Stimulated activated CD4-positive, alpha-beta T cell treated with anti-CD3 and anti-CD28 coated beads, Interleukin-1b, Interleukin-23, amount 100 ng/mL, for 1 hour (primary cell): ENCODE measurements around the gene MCEMP1.

Experiments
- DNase-seq, 2 donors: peaks; one replicate each; pipeline ENCODE4 v3.0.0-alpha.2; 2020; ENCODE audit warnings: low read depth in 2 of 2

MCEMP1 gene

DNA sequence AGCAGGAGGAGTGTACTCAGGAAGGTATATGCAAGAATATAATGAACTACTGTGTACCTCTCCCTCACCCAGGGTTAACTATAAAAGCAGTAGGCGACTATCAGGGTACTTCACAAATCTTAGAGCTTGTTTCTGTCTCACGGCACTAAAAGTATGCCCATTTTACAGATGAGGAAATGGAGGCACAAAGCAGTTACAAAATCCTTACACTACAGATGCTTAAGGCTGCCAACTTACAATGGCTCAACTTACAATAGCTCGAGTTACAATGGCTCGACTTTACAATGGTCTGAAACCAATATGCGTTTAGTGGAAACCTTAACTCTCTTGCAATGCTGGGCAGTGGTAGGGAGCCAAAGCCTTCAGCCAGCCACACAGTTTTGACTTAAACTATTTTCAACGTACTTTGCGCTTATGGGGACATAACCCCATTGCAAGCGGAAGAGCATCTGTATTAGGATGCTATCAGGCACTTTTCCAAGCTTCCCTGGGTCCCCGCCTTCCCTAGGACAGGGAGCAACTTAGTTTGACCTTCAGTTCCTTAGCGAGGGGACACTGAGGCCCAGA lies 20.9 kb downstream of the MCEMP1 start:
- no peak for DNase-seq

DNA sequence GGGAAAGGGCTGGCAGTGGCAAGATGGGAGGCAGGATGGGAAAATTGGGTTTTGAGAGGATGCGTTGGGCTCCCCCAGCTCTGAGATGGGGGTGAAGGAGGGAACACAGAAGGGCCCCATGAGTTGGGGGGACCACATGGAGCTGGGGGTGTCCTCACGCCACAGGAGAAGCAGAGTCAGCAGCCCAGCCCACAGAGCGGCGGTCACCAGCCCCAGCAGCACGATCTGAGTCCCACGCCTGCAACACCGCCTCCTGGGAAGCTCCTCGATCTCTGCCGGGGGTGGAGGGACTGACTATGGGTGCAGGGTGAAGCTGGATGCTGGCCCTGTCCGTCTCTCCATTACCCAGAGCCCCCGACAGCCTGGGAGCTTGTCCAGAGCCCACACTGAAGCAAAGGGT lies 21.7 kb downstream of the MCEMP1 start:
- DNase-seq = no peak

DNA sequence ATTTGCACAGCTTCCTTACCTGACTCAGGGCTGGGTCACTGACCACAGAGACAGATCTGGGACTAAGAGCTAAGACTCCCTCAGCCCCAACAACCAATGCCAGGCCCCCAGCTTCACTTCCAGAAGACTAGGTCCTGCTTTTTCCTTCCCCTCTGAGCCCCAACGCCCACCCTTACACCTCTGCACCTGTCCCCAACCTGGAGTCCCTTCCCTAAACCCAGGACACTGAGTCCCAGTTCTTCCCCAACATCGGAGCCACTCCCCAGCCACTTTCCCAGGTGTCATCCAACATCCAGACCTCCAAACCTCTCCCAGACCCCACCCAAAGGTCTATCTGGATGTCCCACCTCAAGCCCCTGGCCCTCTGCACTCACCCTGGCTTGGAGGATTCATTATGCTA lies 22.1 kb downstream of the MCEMP1 start:
- DNase-seq = no peak

DNA sequence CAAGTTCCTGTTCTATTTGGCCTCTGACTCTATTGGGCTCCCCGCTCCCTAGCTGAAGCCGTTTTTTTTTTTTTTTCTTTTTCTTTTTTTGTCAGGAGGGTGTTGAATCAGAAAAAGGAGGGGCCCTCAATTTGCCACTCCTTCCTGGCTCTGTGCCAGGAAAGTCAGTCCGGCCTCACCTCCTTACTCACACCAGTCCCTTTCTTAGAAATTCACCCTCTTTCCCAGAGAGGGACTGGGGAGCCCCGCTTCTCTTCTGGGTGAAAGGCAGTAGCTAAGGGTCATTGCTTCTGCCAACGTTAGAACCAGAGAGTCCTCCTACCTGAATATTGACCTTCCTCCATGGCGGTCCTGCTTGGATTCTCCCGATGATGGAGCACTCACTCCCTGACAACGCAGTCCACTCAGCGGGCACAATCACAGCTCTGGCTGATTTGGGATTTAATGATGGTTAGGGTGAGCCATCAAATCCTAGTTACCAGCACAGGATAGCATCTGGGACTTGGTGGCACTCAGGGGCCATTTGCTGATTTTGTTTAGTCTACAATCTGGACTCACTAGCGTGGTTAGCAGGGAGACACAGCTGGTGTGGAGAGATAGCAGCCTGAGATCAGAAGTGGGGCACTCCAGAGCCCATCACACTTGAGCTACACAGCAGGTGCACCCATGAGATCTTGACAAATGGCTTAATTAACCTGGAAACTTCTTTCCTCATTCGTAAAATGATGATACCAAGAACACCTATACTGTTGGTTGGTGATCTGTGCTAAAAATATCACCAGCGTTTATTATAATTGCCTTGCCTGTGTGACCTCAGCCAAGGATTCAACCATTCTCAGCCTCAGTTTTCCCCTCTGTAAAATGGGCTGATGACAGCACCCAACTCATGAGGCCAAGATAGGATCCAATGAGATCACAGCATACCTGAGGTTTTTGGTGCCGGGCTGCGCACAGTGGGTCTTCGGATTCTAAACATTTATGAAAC lies 22.8 kb downstream of the MCEMP1 start:
- no peak for DNase-seq

DNA sequence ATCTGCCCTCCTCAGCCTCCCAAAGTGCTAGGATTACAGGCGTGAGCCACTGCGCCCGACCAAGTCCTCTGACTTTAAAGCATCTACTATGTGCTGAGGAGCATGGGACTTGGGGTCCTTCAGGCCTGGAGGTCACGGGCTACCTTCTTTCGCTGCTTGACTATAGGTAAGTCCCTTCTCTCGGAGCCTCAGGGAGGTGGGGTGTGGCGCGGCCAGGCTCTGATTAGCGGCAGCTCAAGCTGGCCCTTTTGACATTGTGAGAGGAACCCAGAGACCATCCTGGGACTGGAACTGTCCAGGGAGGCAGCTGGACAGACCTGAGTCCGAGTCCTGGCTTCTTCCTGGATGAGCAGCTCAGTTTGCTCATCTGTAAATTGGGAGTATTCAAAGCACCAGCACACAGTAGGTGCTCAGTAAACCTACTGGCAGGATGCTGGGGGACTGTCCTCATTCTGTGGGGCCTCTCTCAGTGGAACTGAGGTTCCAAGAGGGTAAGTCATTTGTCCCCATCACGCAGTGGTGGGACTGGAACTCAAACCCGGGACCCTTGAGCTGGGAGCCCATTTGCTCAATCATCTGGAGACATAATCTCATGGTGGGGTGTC lies 24.3 kb downstream of the MCEMP1 start:
- DNase-seq = no peak

DNA sequence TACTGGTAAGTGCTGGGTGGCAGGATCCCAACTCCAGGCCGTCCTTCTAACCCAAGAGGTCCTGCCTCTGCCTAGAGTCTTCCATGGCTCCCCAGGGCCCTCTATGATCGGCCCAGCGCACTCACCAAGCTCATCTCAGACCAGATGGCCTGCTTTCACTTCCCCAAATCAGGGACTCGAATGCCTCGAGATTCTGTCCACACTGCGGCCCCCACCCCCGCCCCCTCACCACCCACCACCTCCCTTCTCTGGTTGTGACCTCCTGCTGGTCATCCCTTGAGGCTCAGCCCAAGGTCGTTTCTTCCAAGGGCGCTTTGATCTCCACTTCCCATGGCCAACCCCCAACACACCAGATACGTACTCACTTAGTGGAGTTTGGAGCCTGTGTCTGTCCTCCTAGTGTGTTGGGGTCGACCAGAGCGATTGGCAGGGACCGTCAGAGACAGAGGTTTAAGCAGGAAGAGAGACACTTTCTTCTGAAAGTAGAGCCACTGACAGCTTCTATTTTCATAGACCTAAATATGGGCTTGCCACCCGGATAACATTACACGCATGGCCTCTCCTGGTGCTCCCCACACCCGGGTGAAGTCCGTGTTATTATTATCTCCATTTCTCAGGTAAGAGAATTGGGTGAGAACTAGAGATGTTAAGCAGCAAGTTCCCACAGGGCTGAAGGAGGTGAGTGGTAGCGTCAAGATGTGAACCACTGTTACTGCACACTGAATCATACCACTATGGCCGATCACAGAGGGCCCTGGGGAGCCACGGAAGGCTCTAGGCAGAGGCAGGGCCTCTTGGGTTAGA lies 25.0 kb downstream of the MCEMP1 start, which contains the start of gene FCER2:
Gene FCER2, minus strand, starts transcription at position 478 of the 804 bp plus-strand sequence. CDS start 2,371 bp downstream, outside the sequence.
- no peak for DNase-seq

DNA sequence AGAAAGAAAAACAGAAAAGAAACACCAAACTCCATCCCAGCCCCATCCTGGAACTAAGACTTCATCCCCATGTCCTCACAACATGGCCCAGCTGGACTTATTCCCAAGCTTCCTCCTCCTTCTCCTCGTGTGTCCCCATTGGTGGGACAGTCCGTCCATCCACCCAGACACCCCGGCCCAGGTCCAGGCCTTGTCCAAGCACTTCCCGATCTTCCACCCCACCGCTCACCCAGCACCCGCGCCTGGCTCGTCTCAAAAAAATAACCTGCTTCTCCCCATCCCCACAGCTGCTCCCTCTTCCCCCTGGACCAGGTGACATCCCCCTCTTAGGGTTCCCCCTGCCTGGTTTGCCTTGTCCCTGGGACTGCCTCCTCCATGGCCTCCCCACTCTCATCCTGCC lies 26.4 kb downstream of the MCEMP1 start:
- DNase-seq = no peak

DNA sequence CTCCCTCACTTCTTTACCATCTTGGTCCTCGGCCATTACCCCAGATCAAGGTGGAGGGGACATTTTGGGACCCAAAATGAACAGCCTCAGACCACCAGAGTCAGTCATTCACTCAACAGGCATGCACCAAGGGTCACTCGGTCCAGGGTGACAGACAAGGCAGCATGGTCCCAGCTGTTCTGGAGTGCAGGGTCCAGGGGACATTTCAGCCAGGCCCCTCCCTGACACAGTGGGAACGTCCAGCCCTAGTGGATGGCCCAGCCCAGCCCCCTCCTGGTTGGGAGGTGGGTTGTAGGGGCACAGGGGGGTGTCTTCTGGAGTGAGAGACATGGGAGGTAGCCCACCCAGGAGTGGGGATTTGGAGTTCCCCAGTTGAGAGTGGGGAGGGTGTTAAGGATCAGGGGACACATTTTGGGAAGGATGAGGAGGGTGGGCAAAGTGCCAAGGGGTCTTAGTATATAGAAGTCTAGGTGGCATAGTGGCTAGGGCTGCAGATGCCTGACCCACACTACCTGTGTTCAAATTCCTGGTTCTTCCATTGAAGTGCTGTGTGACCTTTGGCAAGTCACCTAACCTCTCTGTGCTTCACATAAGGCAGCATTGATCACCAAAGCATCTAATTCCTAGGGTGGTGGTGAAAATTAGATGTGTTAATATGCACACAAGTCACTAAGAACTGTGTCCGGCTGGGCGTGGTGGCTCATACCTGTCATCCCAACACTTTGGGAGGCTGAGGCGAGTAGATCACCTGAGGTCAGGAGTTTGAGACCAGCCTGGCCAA lies 27.6 kb downstream of the MCEMP1 start:
- no peak for DNase-seq

DNA sequence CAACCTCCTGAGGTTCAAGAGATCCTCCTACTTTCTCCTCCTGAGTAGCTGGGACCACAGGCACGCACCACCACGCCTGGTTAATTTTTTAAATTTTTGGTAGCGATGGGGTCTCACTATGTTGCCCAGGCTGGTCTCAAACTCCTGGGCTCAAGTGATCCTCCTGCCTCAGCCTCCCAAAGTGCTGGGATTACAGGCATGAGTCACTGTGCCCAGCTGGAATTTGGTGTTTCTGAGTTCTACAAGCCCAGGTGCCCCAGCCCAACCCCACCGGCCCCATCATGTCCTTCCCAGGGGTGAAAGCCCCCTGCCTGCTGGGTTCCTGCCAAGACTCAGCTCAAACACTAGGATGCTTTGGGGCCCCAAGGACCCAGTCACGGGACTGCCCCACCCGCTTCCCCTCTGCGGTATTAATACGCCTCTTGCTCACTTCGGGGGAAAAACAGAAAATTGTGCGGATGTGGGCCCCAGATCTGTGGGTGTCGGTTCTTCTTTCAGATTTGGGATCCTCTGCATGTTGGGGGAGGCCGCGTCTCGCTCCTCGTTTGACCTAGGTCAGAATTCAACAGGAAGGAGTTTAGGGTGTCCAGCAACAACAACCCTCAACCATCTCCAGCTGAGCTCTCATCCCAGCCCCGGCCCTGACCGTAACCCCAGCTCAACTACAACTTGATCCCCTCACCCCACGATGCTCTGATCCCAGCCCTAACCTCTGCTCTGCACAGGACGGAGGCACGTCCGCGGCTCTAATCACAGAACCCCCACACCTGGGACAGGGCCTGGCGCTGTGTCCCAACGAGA lies 28.7 kb downstream of the MCEMP1 start:
- DNase-seq = peak; percentile 39 to 56

DNA sequence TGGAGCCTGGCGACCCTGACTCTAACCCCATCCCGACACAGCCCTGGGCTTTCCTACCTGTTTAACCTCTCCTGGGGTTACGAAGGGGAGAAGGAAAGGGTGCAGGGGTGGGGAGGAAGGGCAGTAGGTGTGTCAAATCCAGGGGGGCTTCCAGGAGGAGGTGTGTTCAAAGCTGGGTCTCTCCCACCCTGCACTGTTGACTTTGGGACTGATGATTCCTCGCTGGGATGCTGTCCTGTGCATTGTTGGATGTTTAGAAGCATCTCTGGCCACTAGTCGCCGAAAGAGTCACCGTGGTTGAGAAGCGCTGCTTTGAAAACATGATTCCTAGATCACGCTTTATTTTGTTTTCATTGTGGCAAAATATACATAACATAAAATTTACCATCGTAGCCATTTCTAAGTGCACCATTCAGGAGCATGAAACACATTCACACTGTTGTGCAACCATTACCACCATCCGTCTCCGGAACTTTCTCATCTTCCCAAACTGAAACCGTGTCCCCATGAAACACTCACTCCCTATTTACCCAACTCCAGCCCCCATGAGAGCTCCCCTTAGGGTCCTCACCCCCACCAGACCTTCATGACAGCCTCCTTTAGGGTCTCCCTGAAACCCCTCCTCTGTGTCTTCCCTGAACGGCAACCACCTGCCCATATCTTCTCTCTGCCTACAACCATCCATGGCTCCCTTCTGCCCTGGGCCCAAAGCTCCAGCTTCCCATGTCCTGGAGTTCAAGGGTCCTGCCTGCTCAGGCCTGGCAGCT lies 29.5 kb downstream of the MCEMP1 start:
- no peak for DNase-seq

DNA sequence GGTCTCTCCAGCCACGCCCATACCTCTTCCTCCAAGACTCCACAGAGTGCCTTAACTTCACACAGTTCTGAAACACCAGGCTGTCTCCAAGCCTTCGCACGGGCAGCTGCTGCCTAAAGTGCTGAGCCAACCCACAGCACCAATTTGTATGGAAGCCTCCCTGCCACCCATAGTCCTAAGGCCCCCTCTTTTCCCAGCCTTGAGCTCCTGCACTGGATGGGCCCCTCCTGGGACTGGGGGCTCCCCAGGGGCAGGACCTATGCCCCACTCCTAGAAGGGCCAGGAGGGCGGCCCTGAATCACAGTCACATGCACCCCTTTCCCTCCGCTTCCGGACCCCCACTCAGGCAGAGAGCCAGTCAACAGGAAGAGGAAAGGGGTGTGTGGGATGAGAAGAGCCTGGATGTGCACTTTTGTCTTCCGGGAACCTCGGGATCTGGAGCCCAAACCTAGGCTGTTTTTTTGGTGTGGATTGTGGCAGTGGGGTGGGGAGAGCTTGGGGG lies 30.1 kb downstream of the MCEMP1 start:
- DNase-seq = no peak

DNA sequence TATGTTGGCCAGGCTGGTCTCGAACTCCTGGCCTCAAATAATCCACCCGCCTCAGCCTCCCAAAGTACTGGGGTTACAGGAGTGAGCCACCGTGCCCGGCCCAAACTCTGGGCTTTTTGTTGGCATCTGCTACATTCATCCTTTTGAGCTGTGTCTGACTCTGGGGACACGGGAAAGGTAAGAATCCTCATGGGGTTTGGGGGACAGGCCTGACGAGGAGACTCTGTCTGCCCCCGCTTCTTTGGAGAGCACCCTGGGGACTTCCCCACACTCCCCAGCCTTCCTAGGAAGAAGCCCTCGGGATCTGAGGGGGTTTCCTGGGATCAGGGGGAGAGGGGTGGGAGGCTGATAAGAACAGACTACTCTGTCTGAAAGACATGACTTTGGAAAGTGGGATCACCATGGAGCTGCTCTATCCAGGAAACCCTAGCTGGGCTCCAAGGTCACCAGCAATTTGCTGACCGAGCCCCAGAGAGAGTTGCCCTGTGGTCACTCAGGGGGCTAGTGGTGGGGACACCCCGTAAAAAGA lies 33.1 kb downstream of the MCEMP1 start:
- no peak for DNase-seq

DNA sequence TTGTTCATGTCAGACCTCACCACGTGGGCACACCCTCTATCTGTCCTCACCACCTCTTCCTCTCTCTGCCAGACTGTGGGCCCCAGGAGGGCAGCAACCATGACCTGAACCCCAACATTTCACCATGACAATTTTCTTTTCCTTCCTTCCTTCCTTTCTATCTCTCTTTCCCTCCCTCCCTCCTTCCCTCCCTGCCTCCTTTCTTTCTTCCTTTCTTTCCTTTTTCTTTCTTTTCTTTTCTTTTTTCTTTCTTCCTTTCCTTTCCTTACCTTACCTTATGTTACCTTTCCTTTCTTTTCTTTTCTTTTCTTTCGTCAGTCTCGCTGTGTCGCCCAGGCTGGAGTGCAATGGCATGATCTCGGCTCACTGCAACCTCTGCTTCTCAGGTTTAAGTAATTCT lies 33.7 kb downstream of the MCEMP1 start:
- DNase-seq = no peak

DNA sequence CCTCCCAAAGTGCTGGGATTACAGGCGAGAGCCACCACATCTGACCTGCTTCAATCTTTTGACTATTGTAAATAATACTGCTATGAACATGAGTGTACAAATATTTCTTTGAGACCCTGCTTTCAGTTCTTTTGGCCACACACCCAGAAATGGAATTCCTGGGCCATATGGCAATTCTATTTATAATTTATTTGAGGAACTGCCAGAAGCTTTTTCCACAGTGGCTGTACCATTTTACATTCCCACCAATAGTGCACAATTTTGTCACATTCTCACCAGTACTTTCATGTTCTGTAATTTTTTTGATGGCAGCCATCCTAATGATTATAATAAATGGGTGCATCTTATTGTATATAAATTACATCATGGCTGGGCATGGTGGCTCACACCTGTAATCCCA lies 38.8 kb downstream of the MCEMP1 start:
- no peak for DNase-seq

DNA sequence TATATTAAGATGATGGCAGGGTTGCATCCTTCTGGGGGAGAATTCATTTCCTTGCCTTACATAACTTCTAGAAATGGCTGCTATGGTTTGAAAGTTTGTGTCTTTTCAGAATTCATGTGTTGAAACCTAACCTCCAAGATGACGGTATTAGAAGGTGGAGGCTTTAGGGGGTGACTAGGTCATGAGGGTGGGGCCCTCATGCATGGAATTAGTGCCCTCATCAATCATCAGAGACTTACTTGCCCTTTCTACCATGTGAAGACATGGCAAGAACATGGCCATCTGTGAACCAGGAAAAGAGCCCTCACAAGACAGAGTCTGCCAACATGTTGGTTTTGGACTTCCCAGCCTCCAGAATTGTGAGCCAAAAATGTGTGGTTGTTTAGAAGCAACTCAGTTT lies 39.9 kb downstream of the MCEMP1 start:
- no peak for DNase-seq

DNA sequence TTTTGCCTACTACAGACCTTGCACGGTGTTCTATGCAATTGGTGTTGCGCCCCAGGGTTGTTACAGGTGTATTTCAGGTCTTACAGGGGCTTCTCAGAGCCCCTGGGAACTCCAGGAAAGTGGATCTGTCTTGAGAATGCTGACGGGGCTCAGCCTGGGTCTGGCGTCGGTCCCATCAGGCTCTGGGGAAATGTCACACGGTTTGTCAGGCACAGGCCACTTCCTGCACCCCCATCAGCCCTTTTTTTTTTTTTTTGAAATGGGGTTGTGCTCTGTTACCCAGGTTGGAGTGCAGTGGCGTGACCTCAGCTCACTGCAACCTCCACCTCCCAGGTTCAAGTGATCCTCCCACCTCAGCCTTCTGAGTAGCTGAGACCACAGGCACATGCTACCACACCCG lies 41.8 kb downstream of the MCEMP1 start:
- no peak for DNase-seq

DNA sequence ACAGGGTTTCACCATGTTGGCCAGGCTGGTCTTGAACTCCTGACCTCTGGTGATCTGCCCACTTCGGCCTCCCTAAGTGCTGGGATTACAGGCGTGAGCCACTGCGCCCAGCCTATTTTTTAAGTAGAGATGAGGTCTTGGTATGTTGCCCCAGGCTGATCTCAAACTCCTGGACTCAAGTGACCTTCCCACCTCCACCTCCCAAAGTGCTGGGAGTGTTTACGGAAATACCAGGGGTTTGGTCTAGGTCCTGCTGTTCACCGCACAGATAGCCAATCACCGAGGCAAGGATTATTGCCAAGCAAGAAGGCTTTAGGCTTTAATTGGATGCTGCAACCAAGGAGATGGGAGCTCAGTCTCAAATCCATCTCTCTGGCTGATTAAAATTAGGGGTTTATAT lies 43.5 kb downstream of the MCEMP1 start:
- no peak for DNase-seq

DNA sequence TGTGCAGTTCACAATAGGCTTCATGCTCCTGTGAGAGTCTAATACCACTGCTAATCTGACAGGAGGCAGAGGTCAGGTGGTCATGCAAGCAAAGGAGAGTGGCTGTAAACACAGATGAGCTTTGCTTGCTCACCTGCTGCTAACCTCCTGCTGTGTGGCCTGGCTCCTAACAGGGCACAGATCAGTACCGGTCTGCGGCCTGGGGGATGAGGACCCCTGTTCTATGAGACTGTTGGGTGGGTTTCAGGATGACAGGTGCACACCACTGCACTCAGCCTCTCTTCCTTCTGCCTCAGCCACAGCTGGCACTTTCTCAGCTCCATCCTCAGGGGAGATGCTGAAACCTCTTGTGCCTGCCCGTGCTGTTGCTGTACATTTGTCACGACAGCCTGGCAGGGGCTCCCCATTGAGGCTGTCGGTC lies 45.4 kb downstream of the MCEMP1 start:
- DNase-seq = no peak

DNA sequence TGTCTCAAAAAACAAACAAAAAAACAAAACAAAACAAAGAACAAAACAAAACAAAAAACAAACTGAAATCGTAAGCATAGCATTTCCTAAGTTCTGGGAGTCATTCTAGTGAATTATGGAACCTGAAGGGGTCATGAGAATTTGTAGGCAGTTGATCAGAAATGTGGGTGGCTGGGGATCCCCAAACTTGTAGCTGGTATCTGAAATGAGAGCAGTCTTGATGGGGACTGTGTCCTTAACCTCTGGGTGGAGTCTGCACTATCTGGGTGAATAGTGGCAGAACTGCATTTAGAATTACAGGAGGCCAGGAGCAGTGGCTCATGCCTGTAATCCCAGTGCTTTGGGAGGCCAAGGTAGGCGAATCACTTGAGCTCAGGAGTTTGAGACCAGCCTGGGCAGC lies 48.9 kb downstream of the MCEMP1 start:
- no peak for DNase-seq
